Measurements from ENCODE around the gene EXTL1.

EXTL1 gene

GRCh38 chr1:26044971-26045721 is 23.6 kb downstream of the EXTL1 start:
- DNase-seq: no peak

- peak; percentile 15 for DNase-seq
Observed at GRCh38 chr1:26045722-26046245, 24.2 kb downstream of the EXTL1 start, which contains the start of gene SLC30A2. SLC30A2 (minus strand) TSS chr1:26046118; CDS start chr1:26045896, 222 bp downstream.

GRCh38 chr1:26046246-26047095 is 24.9 kb downstream of the EXTL1 start:
- no peak for DNase-seq

GRCh38 chr1:26047278-26047874 is 25.8 kb downstream of the EXTL1 start:
- no peak for DNase-seq

- DNase-seq: no peak
Observed at GRCh38 chr1:26049531-26050247, 28.1 kb downstream of the EXTL1 start.

GRCh38 chr1:26050248-26050640 is 28.7 kb downstream of the EXTL1 start:
- DNase-seq: no peak

- no peak for DNase-seq
Observed at GRCh38 chr1:26053718-26054560, 32.4 kb downstream of the EXTL1 start.

GRCh38 chr1:26055041-26055440 is 33.5 kb downstream of the EXTL1 start:
- DNase-seq: no peak

- no peak for DNase-seq
Observed at GRCh38 chr1:26057189-26057588, 35.6 kb downstream of the EXTL1 start.

- no peak for DNase-seq
Observed at GRCh38 chr1:26058052-26058595, 36.5 kb downstream of the EXTL1 start.

GRCh38 chr1:26059906-26060305 is 38.3 kb downstream of the EXTL1 start:
- DNase-seq: no peak

GRCh38 chr1:26060832-26061574 is 39.4 kb downstream of the EXTL1 start:
- no peak for DNase-seq

- DNase-seq: no peak
Observed at GRCh38 chr1:26064553-26064952, 43.0 kb downstream of the EXTL1 start.

GRCh38 chr1:26066160-26066559 is 44.6 kb downstream of the EXTL1 start:
- no peak for DNase-seq

- DNase-seq: no peak
Observed at GRCh38 chr1:26066857-26067256, 45.3 kb downstream of the EXTL1 start.

- DNase-seq: no peak
Observed at GRCh38 chr1:26067432-26067911, 45.9 kb downstream of the EXTL1 start, which contains the start of gene TRIM63. TRIM63 (minus strand) TSS chr1:26067630; CDS start chr1:26067494, 136 bp downstream.

- DNase-seq: no peak
Observed at GRCh38 chr1:26069941-26070295, 48.3 kb downstream of the EXTL1 start.

- no peak for DNase-seq
Observed at GRCh38 chr1:26070296-26070962, 48.9 kb downstream of the EXTL1 start.

- DNase-seq: no peak
Observed at GRCh38 chr1:26070963-26071342, 49.4 kb downstream of the EXTL1 start.

- DNase-seq: no peak
Observed at GRCh38 chr1:26072305-26072704, 50.7 kb downstream of the EXTL1 start.

All from stimulated activated CD4-positive, alpha-beta T cell treated with anti-CD3 and anti-CD28 coated beads, Interleukin-15, amount 100 ng/mL, for 24 hours (primary cell).